Activated T-cell treated with anti-CD3 and anti-CD28 coated beads for 48 hours (primary cell): ENCODE measurements around the gene PIBF1.
"Not testable (repeated sequence)": the region's sequence is repeated elsewhere in the genome, so short reads cannot be mapped to it uniquely, and the experiment has no call there.

Experiments used
- DNase-seq: peaks from one replicate; pipeline ENCODE4 v3.0.0-alpha.2; 2020; ENCODE audit warnings: low read depth

PIBF1 gene

DNA sequence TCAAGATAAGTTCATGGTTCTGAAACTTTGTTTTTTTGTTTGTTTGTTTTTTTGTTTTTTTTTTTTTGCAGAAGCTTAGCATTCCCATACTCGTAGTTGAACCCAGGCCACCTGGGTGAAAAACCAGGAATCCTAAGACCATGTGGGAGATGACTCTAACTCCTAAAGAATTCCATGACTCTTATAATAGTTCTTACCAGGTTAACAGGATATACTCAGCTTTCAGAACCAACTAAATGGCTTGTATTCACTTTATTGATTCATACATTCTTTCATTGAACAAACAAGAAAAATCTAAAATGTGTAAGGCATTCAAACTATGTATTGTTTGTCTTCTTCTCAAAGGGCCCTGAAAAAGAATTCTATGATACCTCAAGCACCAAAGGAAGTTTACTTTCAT is 236.4 kb downstream of the PIBF1 start:
- DNase-seq = no peak

GRCh38 chr13:73025217-73026012 is 243.5 kb downstream of the PIBF1 start:
- DNase-seq = no peak

GRCh38 chr13:73034901-73035300 is 253.0 kb downstream of the PIBF1 start:
- DNase-seq = no peak

- DNase-seq = no peak
Observed at GRCh38 chr13:73035660-73036059, 253.7 kb downstream of the PIBF1 start.

DNA sequence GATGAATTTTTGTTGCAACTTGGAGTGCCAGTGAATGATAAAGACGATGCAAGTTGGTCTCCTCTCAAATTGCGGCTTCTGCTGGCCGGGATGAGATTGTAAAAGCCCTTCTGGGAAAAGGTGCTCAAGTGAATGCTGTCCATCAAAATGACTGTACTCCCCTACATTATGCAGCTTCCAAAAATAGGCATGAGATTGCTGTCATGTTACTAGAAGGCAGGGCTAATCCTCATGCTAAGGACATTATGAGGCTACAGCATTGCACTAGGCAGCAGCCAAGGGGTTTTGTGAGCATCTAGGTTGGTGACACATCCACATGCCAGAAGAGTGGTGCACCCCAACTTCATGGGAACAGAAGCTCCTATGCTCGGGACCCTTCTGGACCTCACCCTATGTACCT is 254.6 kb downstream of the PIBF1 start:
- no peak for DNase-seq

DNA sequence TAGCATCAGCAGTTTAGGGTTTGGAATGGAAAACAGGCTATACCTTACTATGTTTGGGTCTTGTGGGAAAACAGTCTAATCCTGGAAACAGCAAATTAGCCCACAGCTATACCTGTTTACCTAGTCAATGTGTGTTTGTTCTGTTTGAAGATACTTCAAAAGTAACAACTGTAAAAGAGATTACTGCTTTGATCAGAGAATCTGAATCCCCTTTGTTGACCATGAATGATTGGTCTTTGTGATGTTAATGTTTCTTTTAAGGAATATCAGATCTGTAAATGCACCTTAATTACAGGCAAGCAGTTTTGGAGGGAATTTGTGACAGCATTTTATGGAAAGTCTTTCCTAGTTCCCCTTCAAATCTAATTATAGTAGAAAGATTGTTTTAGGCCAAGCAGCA is 256.1 kb downstream of the PIBF1 start:
- no peak for DNase-seq

DNA sequence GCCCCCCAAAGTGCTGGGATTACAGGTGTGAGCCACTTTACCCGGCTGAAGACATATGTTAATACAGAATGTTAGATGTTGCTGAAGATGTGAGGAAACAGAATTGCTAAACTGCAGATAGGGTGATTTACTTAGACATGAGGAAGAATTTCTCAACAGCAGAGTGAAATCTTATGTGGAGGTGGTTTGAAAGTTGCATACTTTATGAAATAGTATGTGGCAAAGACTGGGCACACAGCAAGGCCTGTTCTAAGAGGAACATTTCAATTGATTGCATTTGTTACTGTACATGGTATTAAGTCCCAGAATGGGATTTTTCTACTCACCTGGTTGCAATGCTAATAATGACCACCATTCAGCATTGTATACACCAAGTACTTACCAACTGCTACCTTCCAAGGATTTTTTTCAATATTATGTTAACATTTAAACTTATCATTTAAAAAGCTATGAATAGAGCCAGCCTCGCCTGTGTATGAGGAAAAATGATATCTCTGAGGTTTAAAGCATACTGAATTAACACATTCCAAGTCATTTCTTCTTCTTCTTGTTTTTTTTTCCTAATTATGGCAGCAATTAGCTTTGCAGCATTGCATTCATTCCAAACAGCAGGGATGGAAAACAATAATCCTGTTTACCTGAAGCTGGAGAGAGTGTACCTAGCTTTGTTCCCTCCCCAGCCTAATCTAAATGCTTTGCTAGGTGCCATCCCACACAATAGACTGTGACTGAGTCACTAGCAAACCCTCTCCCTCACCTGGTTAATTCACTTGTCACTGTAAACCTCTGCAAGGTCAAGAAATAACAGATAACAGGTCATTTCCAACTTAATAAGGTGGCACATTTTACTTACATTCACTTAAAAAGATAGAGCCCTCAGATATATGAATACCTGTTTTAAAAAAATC is 257.5 kb downstream of the PIBF1 start:
- no peak for DNase-seq

GRCh38 chr13:73040484-73040883 is 258.6 kb downstream of the PIBF1 start:
- DNase-seq = no peak

GRCh38 chr13:73040968-73041596 is 259.1 kb downstream of the PIBF1 start:
- DNase-seq = no peak

DNA sequence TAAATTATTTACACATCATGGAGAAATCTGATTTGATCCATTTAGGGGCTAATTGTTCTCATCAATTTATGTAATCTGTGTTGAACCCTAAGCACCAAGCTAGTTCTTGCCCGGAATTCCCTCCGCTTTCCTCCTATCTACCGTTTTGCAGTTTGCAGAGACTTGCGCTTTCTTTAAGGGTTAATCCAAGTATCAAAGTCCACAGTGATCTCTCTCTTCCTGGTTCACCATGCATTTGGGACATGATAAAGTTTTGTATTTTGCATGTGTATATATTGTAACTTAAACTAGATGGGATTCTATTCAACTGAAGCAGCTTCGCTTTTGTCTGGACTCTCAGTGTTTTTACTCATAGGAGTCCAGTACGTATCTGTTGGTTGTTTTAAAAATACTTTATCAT is 263.1 kb downstream of the PIBF1 start:
- no peak for DNase-seq

DNA sequence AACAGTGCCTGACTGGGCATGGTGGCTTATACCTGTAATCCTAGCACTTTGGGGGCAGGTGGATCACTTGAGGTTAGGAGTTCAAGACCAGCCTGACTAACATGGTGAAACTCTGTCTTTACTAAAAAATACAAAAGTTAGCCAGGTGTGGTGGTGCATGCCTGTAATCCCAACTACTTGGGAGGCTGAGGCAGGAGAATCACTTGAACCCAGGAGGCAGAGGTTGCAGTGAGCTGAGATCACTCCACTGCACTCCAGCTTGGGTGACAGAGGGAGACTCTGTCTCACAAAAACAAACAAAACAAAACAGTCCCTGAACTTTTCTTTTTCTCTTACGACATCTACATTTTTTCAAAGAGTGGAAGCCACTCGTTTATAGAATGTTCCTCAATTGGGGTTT is 266.7 kb downstream of the PIBF1 start:
- not testable (repeated sequence) for DNase-seq

GRCh38 chr13:73054712-73055111 is 272.8 kb downstream of the PIBF1 start:
- DNase-seq = no peak

DNA sequence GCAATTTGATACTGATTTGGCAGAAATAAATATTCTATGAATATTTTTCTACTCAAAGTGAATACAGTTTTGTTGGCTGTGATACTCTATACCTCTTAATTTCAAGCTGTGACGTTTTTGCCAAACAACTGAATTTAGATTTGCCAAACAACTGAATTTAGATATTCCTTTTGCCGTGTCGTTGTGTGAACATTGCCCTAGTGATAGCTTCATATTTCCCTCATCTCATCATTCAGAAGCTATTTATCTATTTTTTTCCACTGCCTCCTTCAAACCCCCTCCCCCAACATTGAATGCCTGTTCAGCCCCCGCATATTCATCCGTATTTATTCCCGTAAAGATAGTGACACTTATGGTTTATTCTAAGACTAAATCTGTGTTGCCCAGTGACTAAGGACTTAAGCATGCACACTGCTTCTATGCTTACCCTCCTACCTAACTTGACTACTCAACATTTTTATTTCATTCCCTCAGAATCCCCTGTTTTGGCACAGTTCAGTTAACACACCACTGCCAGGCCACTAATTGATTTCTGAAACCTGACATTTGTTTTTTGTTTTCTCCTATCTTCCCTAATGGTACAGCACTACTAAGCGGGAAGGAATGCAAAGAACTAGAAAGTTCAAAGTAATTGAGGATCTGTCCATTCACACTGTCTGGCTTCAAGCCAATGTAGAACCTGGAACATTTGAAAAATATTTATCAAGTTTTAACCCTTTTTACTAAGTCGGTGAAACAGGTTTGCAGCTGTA is 274.1 kb downstream of the PIBF1 start:
- DNase-seq = no peak

DNA sequence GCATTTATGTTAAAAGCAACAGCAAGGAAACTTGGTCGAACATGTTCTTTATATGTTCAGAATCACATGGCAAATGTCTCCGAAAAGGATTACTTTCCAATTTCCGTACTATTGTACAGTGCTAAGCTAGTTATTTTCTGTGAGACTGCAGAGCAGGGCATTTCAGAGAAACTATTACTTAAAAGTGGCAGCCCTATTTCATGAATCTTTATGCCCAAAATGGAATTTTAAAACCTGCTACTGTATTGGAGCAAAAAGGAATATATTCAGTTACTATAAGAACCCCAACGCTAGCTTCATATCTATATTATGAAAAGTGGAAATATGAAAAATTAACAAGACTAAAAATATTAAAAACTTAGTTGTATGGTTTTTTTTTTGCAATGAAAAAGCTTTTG is 274.6 kb downstream of the PIBF1 start:
- DNase-seq = no peak

DNA sequence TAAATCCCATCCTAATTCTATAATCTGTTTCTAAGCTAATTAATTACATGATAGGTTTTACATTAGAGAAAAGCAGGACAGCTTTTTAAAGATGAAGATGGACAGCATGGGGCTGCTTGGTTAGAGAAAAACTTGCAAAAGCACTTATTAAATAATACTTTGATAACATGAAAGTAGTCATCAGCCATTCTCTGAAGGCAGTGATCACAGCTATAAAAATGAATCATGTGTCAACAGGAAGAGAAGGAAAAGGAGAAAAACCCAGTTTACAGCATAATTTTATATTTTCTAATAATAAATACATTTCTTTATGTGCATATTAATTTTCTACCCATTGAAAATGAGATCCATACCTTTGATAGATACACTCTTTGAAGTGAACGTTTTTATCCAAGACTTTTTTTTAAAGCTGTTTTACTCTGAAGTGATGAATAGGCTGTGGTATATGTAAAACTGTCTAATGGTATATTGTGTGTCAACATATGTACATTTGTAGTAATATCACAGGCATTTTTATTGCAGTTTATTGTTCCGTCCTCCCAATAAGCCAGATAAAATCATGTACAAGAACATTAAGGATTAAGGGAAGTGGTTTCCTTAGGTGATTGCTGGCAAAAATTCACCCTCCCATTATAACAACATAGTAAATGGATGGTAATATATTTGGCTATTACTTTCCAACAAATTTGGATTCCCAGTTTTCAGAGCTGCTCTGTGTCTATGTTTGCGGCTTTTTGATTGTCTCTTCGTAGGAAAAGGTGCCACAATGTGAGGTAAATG is 275.5 kb downstream of the PIBF1 start:
- DNase-seq = no peak

DNA sequence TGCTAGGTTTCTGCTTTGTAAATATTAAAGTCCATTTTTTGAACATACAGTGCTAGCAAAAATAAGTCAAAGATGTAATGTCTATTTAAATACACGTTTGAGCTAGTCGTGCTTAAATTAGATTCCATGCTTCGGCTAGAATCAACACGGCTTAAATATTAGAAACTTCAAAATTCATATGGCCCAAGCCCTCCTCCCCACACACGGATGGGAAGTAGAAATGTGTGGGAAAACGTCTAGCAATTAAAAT is 276.1 kb downstream of the PIBF1 start:
- DNase-seq = no peak

GRCh38 chr13:73058432-73058735 is 276.5 kb downstream of the PIBF1 start:
- no peak for DNase-seq

- DNase-seq = peak; percentile 96
Observed at GRCh38 chr13:73058736-73059459, 277.0 kb downstream of the PIBF1 start, which contains the start of gene KLF5. Gene KLF5 (plus strand): TSS chr13:73059005. CDS start chr13:73059328, 323 bp downstream.

- peak; percentile 37 for DNase-seq
Observed at GRCh38 chr13:73059460-73060250, 277.7 kb downstream of the PIBF1 start.
